H1 (cell line): ENCODE measurements around the gene NMUR1.

Experiments
- ATF2 ChIP-seq: IDR thresholded peaks from 2 replicates; pipeline ENCODE4 v1.6.1; 2012; ENCODE audit warnings: low read length, inconsistent platforms
- CEBPB ChIP-seq: IDR thresholded peaks from 2 replicates; pipeline ENCODE4 v1.6.1; 2012; ENCODE audit warnings: low read depth, low read length
- CHD2 ChIP-seq: IDR thresholded peaks from 2 replicates; pipeline ENCODE4 v1.6.1; 2012; ENCODE audit warnings: low read length, improper control_type of control experiment
- CTCF ChIP-seq, 3 experiments: IDR thresholded peaks; 1 replicate in 2 of 3; 2 replicates in 1 of 3; pipeline versions ENCODE4 v1.5.1 to v1.6.1; 2011; ENCODE audit warnings: low read length in 3 of 3, mild to moderate bottlenecking in 3 of 3, inconsistent platforms in 2 of 3, low read depth in 1 of 3, moderate library complexity in 1 of 3; ENCODE audit not compliant: insufficient read depth in 1 of 3; ENCODE audit errors: control extremely low read depth in 1 of 3
- EP300 ChIP-seq, 2 experiments: IDR thresholded peaks; 1 replicate in 1 of 2; 2 replicates in 1 of 2; pipeline ENCODE4 v1.6.1; 2011 to 2012; ENCODE audit warnings: low read depth in 2 of 2, low read length in 2 of 2, mild to moderate bottlenecking in 2 of 2, borderline replicate concordance in 1 of 2, inconsistent platforms in 1 of 2, moderate library complexity in 1 of 2
- JUN ChIP-seq: IDR thresholded peaks from 2 replicates; pipeline ENCODE4 v1.6.1; 2011; ENCODE audit warnings: low read depth, mild to moderate bottlenecking, improper control_type of control experiment, low read length
- KDM5A ChIP-seq: fragments of 200-600 bp; IDR thresholded peaks from 2 replicates; pipeline ENCODE4 v1.7.1; 2012; ENCODE audit warnings: mild to moderate bottlenecking, low read length, inconsistent platforms, mixed read lengths
- POLR2AphosphoS5 ChIP-seq: IDR thresholded peaks from 2 replicates; pipeline ENCODE4 v1.6.1; 2011; ENCODE audit warnings: low read depth, low read length
- RXRA ChIP-seq: IDR thresholded peaks from 2 replicates; pipeline ENCODE4 v1.6.1; 2011; ENCODE audit warnings: low read depth, mild to moderate bottlenecking, low read length, moderate library complexity; ENCODE audit not compliant: insufficient read depth
- TAF1 ChIP-seq: IDR thresholded peaks from 2 replicates; pipeline ENCODE4 v1.6.1; 2011; ENCODE audit warnings: mild to moderate bottlenecking, low read depth, low read length

- TF ChIP-seq CTCF (IDR thresholded peaks at IDR 0.05; ENCODE audit: control extremely low read depth in 1 of 3, insufficient read depth in 1 of 3, low read depth in 1 of 3, low read length in 3 of 3): no peak
- no peak for TF ChIP-seq EP300 (IDR thresholded peaks at IDR 0.05; ENCODE audit: borderline replicate concordance in 1 of 2, low read depth in 2 of 2, low read length in 2 of 2)
- no peak for TF ChIP-seq KDM5A
- no peak for TF ChIP-seq JUN
- no peak for TF ChIP-seq ATF2
- TF ChIP-seq TAF1: no peak
- TF ChIP-seq POLR2AphosphoS5: no peak
- no peak for TF ChIP-seq CEBPB
- TF ChIP-seq CHD2: no peak
- no peak for TF ChIP-seq RXRA
Observed at GRCh38 chr2:231554327-231554726, 24.1 kb upstream of the NMUR1 start.
